Measurements from ENCODE around the gene ABHD16B.
"Not testable (repeated sequence)": the region's sequence is repeated elsewhere in the genome, so short reads cannot be mapped to it uniquely, and the experiment has no call there.

Gene ABHD16B

DNA sequence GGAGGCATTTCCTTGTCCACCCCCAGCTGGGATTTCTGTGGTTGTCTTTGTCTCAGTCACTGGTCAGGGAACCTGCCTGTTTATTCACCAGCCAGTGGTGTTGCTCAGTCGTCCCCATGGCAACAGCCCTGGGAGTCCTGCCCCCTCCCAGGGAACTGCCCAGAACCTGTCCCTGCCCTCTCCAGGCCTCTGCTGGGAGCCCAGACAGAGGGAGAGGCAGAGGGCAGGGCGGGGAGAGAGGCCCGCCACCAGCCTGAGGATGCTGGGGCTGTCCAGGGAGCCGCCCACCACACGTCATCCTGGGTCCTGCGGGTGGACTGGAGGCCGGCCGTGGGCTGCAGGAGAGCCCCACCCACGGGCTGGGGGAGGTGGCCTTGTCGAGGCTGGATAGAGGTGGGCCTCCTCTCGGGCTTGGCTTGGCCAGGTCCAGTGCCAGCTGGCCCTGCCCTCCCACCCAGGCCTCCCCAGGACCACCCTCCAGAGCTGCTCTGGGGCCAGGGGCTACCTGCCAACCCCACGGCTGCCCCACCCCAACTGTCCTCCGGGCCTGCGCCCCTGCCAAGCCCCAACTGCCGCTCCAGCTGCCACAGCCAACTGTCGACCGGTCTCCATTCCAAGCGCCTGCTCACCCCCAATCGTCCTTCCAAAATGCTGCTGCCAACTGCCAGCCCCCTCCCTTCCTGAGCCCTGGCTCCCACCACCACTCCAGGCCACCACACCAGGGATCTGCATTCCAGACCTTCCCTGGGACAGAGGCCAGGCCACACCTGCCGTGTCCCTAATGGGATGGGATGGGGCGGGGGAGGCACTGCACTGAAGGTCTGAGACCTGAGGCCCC, 26.1 kb upstream of the ABHD16B start:
- DNase-seq, result no peak

DNA sequence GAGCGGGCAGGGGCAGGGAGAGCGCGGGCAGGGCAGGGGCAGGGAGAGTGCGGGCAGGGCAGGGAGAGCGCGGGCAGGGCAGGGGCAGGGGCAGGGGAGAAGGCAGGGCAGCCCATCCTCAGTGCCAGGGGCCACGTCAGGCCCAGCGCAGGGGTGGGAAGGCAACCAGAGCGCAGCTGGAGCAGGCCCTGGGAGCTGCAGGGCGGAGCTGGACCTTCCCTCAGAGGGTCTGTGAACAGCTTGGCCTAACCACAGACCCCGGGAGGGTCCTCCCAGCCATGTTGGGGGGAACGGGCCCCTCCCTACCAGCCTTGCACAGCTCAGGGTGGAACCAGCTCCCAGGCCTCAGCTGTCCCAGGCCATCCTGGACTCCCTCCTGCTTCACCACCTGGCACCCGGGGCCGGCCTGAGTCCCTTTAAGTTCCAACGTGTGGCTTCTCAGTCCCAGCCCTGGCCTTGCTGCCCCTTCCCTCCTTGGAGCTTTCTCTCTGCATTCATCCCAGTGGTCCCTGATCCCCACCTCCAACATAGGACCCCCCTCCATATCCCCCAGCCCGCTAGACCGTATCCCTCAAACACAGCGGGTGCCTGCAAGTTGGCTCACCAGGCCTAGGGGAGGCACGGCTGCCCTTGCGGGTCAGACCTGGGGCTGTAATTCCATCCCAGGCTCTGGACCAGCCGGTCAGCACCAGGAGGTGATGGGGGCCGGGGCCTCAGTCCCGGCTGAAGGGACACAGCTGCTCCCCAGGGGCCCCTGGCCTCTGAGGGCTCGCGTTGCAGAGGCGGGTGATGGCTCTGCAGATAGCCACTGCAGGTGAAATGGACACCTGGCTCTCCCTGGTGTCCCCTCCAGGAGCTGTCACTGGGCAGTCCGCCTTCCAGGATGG, 24.6 kb upstream of the ABHD16B start:
- no peak for DNase-seq

DNA sequence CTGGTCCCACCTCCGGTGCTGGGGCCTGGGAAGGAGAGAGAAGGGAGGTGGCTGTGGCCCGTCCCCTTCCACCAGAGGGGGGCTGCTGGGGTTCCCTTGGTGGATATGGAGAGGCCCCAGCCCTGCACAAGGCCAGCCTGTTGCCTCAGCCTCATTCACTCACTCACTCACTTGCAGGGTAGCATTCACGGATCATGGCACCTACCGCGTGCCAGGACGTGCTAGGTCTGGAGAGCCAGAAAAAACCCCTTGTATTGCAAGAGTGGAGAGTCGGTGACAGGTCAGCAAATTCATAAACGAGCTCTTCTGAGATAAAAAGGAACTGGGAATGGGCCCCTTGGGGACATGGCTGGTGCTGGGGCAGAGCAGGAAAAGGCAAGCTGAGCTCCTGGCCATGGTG, 23.8 kb upstream of the ABHD16B start:
- no peak for DNase-seq

DNA sequence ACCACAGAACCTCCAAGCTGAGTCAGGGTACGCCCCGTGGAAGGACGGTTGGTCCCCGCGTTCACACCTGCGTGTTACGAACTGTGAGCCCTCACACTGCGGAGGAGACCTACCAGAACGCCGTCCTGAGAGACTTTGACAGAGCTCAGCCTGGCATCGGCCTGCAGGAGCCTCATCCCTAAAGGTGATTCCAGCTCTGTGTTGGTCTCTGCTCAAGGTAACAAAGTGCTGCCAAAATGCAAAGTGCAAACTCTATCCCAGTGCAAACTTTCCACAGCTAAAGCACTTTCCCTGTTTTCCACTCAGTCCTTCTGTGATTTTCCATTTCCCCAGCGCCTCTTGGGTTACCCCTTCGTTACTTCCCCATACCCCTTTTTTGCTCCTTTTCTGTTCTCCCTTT, 21.7 kb upstream of the ABHD16B start:
- no peak for DNase-seq

DNA sequence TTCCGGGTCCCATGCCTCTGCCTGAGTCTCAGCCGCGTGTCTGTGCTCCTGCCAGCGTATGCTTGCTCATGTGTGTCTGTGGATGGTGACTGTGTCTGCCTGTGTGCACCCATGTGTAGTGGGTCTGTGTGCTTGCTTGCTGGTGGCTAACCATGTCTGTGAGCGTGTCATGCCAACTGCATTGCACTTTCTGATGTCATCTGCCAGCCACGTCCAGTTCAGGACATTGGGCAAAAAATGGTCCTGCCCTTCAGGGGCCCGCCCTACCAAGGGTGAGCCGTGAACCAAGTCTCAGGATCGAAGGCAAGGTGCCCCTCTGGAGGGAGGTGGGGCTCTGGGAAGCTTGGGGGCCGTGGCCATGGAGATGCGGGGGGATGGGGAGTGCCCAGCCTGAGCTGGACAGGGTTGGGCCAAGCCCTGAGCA, 20.9 kb upstream of the ABHD16B start:
- DNase-seq, result no peak

DNA sequence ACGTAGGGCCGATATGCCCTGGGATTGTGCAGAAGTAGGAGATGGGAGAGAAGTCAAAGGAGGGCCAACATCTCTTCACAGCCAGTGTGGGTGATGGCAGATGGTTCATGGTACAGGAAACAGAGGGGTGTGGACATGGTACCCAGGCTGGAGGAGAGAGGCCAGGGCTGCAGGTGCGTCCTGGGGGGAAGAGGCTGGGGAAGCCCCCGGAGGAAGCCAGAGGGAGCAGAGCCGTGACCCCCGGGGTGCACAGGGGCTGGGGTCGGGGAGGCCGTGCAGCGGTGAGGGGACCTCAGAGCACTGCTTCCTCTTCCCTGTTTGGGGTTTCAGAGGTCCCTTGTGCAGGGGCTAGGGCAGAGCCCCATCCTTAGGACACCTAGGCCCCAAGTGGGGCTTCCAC, 19.0 kb upstream of the ABHD16B start:
- no peak for DNase-seq

DNA sequence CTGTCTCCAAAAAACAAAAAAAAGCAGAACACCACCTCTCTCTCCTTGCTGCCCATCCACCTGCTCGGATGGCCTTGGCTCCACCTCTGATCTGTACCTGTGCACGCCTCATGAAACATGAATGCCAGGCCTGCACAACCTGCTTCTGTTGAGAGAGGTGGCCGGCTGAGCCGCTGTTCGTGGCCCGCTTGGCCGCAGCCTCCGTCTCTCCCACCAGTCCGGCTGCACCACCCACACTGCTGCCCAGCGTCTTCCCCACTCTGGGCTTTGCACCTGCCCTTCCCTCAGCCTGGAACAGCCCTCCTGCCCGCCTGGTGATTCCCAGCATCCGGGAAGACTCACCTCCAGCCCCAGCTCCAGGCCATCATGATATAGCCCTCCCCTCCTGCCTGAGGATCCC, 18.1 kb upstream of the ABHD16B start:
- DNase-seq, result no peak

DNA sequence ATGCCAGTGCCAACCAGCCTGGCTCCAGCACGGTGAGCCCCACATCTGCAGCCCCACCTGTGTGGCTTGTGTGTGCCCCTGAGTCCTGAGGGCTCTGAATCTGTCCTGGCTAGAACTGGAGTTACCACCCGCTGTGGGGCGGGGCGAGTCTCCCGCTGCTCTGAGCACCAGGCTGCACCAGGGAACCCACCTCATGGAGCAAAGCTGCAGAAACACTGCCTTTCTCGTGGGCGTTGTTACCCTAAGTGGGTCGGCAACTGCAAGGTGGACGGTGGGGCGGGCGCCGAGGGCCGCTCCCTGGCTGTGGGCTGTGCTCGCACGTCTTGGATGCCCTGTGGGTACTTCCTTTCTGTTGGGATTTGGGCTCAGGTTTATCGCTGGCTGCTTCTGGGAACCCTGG, 17.5 kb upstream of the ABHD16B start:
- DNase-seq, result no peak

DNA sequence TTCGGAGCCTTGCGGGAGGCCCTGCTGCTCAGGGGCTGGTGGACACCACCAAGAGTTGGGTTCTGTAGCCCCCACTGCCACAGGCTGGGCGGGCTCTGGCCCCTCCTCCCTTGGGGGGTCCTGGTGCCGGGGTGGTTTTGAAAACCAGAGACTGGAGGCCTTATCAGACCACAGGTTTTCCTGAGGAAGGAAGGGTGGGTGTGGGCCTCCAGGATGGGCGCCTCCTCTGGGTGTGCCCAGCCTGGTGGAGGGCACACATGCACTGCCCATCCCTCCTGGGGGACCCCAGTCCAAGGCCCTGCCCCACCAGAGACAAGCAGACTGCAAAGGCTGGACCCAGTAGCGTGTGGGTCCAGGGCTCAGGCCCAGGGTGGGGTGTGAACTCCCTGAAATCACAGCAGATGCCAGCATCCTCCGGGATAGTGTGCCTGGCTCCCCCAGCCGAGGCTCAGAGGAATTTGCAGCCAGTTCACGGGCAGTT, 16.7 kb upstream of the ABHD16B start:
- no peak for DNase-seq

DNA sequence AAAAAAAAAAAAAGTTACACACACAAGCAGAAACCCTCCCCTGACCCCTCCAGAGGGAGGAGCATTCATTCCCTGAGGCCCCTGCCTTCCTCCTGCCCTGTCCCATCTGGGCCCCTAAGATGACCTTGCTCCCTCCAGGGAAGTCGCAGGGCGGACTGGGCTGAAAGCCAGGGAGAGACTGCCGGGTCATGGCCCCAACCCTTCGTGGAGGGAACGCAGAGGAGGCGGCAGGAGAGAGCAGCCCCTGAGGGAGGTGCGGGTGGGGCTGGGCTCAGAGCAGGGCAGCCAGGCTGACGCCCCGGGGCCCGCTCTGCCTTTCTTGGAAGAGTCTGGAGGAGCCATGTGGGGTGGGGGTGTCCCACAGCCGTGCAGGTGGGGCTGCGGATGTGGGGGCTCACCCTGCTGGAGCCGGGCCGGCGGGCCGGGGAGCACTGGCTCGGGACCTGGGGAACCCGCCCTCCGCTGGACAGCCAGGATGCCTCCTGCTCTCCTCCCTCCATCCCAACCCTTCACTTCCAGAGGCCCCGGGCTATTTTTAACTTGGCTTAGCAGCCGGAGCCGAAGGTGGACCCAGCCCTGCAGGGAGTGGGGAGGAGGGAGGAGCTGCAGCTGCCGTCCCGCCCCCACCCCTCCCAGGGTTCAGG, 15.0 kb upstream of the ABHD16B start:
- no peak for DNase-seq

DNA sequence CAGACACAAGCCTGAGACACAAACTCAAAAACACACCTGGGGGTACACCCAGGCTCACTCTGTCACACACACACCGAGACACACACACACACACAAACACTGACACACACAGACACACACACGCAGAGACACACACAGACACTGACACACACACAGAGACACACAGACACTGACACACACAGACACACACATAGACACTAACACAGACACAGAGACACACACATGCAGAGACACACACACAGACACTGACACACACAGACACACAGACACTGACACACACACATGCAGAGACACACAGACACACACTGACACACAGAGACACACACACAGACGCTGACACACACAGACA, 14.4 kb upstream of the ABHD16B start:
- no peak for DNase-seq

DNA sequence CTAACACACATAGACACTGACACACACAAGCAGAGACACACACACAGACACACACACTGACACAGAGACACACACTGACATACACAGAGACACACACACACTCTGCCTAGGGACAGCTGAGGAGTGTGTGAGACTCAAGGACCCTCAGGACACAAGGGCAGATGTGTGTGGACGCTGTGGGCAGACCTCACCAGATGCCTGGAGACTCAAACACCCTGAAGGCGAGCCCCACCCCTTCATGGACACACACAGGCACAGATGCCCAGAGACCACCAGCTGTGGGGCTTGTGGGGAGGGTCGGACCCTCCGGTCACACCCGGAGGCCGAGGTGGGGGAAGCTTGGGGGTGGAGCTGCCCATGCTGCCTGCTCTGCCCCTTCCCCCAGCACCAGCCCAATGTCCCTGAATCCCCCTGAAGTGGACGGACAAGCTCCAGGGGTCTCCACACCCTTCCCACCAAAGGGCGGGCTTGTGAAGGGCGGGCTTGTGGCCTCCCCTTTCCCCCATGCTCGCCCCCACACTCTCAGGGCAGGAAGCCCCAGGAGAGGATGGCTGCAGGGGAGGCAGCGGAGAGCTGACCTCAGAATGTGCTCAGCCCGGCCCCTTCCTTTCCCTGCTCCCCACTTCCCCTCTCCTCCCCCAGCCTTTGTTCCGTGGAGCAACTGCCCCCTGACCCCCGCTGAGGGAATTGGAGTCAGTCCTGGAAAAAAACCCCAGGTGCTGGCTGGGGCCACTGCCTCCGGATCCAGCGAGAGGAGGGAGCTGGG, 13.9 kb upstream of the ABHD16B start:
- no peak for DNase-seq

DNA sequence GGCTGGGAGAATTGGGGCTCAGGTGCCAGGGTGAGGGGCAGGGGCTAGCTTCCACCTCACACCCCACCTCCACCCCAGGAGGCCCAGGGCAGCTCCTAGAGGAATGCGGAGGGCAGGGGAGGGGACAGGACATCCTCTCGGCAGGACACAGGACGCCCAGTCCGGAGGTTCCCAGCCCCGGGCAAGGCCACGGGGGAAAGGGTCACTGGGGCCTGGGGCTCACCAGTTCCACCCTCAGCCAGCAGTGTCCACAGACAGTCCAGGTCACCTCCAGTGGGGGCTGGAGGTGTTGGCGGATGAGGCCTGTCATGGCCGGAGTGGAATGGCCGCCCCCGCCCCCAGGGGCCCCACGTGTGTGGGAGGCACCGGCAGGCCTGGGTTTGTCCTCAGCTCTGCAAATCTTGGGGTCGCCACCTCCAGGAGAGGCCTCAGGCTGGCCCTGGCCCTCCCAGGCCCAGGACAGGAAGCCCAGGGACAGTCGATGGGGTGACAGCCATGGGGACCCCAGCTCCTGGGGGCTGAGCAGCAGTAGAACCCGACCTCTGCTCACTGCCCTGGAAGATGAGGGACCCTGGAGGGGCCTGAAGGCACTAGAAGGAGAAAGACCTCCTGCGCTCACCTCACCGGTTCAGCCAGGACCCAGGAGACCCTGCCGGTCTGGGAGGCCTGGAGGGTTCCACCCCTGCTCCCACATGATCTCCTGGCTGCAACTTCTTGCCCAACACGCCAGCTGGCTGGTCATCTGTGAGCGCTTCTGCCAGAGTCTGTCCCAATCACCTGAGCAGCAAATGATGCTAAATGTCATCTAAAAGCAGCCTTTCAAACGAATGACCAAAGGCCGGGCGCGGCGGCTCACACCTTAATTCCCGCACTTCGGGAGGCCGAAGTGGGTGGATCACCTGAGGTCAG, 13.0 kb upstream of the ABHD16B start:
- no peak for DNase-seq

DNA sequence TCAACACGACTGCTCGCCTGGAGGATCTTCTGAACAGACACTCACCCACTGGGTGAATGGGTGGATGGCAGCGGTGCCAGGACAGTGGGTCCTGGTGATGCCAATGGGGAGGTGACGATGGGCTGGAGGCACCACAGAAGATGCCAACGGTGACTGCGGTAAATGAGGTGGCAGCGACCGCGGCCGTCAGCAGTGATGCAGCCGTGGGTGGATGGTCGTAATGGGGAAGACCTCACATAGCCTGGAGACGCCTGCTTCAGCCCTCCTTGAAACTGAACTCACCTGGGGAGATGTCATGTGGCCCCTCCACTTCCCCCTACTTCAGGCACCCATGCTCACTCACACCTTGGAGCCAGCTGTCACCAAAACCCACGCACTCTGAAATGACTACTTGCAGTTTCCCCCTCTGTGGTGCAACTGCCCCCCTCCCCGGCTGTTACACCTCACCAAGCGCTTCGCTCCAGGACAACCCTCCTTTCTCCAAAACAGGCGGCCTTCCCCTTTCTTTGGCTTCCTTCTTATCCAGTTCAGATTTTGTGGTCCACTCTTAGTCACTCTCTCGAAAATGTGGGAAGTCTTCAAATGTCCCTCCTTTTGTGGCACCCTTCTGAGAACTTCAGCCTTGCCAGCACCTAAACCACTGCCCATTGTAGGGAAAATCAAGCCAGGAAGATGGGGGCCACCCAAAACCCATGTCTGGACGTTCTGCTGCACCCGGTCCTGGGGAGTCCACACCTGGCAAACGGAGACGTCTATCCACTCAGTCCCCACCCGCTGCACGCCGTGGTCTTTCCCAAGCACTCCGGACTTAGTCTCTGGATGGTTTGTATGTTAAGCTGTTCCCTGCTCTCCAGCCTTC, 10.4 kb upstream of the ABHD16B start:
- no peak for DNase-seq

DNA sequence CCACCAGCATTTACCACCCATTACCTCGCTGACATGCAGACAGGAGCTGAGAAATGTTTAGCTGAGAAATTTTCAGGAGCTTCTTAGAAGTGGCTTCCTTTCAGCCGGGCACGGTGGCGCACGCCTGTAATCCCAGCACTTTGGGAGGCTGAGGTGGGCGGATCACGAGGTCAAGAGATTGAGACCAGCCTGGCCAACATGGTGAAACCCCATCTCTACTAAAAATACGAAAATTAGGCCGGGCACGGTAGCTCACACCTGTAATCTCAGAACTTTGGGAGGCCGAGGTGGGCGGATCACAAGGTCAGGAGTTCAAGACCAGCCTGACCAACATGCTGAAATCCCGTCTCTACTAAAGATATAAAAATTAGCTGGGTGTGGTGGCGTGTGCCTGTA, 9.8 kb upstream of the ABHD16B start:
- DNase-seq, result not testable (repeated sequence)

DNA sequence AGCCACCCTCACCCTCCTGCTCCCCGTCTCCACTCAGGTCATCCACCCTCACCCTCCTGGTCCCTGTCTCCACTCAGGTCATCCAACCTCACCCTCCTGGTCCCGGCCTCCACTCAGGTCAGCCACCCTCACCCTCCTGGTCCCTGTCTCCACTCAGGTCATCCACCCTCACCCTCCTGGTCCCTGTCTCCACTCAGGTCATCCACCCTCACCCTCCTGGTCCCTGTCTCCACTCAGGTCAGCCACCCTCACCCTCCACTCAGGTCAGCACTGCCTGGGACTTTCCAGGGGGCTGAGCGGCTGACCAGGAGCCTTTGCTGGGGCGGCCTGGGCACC, 7.6 kb upstream of the ABHD16B start:
- not testable (repeated sequence) for DNase-seq

DNA sequence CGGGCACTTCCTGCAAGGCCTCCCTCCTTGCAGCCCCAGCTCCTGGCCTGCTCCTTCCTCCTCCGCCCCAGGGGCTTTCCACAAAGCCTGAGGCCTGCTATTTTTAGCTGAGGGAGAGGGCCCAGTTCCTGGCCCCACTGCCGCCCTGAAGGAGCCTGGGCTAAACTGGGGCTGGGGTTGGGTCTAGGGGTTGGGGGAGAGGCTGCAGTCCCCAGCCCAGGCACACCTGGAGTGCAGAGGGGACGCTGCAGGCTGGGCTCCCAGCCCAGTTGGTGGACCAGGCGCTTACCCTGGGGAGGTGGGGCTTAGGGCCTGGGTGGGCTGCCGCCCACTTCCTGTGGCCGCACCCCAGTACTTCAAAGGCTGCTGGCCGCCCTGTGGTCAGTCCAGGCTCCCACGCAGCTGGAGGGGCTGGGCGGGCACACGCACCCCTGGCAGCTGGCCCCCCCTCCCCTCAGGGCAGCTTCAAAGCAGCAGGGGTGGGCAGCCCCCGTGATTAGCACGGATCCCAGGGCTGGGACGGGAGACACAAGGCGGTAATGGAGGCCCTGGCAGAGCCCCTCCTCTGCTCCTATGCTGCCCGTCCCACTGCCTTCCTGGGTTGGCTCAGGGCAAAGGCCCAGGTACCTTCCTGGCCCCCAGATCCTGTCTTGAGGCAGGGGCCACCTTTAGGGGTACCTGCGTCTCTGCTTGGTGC, 7.1 kb upstream of the ABHD16B start:
- no peak for DNase-seq

DNA sequence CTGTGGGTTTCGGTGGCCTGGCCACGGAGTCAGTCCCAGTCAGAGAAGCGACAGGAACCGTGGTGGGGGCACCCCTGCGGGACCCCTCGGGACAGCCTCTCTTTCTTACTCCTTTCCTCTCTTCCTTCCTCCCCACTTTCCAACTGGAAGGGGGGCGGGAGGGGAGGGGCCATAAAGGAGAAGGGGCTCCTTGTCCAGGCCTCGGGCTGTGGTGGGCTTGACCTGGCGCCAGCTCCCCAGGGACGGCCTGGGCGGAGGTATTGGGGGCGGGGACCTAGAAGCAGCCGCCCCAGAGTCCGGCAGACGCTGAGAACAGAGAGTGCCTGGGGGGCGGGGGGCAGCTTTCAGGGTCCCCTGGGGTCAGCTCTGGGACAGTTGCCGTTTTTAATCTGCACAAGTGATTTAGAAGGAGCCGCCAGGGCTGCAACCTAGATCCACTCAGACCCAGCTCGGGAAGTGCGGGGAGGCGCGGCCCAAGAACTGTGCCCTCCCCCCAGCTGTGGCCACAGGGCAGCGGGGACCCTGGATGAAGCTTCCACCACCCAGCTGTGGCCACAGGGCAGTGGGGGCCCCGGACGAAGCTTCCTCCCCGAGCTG, 6.4 kb upstream of the ABHD16B start:
- DNase-seq, result no peak

DNA sequence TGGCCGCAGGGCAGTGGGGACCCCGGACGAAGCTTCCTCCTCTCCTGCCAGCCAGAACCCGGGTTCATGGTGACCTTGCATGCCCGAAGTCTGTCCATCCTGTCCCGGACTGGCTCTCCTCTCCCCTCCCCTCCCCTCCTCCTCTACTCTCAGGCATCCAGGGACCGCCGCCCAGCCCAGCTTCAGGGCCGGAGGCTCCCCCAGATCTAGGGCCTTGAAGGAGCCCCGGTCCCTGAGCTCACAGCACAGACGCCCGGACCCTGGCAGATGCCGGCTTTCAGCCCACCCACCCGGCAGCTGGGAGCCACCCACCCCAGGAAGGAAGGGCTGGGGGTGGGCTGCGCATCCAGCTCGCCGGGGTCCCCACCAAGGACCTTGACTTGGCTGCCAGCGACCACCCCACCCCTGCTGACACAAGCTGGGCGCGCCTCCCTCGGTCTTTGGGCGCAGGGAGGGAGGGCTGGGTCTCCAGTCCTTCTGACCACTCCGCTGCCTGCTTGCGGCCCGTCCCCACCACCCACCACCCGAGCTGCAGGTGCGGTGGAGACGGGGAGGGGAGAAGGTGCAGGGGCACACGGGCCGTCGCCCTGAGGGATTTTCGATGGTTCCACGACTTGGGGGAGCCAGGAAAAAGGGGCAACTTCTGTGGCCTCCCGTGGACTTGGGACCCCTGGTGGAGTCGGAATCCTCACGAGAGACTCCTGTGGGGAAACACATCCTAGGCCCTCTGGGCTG, 5.8 kb upstream of the ABHD16B start:
- no peak for DNase-seq

Data from AML-193 (cell line).